ENCODE measurements around the gene ATP6V1D.
"Not testable (repeated sequence)": the region's sequence is repeated elsewhere in the genome, so short reads cannot be mapped to it uniquely, and the experiment has no call there.

Gene ATP6V1D

DNA sequence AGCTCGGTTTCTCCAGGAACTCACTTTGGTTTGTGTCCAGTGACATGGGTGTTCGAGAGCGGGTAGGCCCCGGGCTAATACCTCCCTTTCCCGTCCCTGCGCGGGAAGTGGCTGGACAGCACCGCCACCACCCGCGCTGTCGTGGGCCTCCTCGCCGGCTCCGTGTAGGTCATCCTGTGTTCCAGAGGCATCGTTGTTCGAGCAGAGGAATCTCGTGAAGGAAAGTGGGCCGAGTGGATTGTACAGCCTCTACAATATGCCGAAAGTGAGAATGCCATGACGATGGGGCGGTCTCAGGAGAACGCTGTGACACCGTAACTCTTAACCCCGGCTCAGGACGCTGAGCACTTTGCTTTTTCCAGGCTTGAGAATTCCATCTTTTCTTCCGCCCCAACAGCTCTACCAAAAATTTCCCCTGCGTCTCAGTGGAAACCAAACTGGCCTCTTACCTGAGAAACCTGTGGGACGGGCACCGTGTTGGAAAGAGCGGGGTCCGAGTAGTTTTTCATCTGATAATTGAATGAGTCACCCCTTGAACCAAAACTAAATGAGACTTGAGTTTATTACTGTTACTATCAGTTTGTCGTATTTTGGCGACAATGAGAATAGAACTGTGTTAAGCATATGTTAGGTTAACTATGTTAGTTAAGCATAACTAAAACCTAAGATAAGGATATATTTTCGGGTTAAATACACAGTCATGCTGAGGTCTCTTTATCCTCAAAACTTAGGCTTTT, 1.0 kb upstream of the ATP6V1D start:
- peak overlapping the region; percentile 96 for H3K4me3 ChIP-seq (ENCODE audit: low read depth, low read length)
- H3K9ac ChIP-seq (ENCODE audit: low read depth, low read length) = peak overlapping the region; percentile 99
- no peaks in the 10 kb centered on the region for H3K9me3 ChIP-seq (ENCODE audit: control insufficient read depth, insufficient read depth, low read length)
- H3K27me3 ChIP-seq (ENCODE audit: control insufficient read depth, insufficient read depth, low read length) = no peaks in the 10 kb centered on the region
- peaks cover 3% of the 10 kb centered on the region for H3K4me1 ChIP-seq (ENCODE audit: control insufficient read depth, insufficient read depth, low read length)
- peaks cover 10% of the 10 kb centered on the region for H3K36me3 ChIP-seq (ENCODE audit: control insufficient read depth, insufficient read depth, low read length)

- Histone ChIP-seq H3K27me3 (ENCODE audit: control insufficient read depth, insufficient read depth, low read length) (no peaks in the 10 kb centered on the region), H3K36me3 (ENCODE audit: control insufficient read depth, insufficient read depth, low read length) (no peaks in the 10 kb centered on the region), H3K9me3 (ENCODE audit: control insufficient read depth, insufficient read depth, low read length) (no peaks in the 10 kb centered on the region), H3K9ac (ENCODE audit: low read depth, low read length) (peak overlapping the region; percentile 68), H3K4me1 (ENCODE audit: control insufficient read depth, insufficient read depth, low read length) (peaks cover 3% of the 10 kb centered on the region), H3K4me3 (ENCODE audit: low read depth, low read length) (peak overlapping the region; percentile 92)
These were observed 455 bp downstream of the ATP6V1D start for GRCh38 chr14:67358924-67359774.

DNA sequence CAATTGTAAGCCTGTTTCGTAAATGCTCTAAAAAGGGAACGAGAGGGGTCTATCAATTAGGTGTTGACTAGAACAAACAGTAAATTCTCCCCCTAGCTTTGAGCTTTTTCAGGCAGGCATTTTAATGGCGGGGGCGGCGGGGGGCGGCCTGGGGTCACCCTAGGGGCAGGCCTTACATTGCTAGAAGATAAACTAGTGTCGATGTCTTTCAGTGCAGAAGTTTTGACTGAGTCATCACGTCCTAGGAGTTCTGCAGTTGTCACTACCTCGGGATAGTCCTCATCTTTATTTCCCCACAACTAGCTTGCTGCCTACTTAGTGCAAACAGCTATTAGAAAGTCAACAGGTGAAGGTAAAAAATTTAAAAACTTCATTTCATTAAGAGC, 1.6 kb downstream of the ATP6V1D start:
- peaks cover 3% of the 10 kb centered on the region for H3K4me1 ChIP-seq (ENCODE audit: control insufficient read depth, insufficient read depth, low read length)
- no peak overlapping the region for H3K9ac ChIP-seq (ENCODE audit: low read depth, low read length)
- no peaks in the 10 kb centered on the region for H3K9me3 ChIP-seq (ENCODE audit: control insufficient read depth, insufficient read depth, low read length)
- no peaks in the 10 kb centered on the region for H3K27me3 ChIP-seq (ENCODE audit: control insufficient read depth, insufficient read depth, low read length)
- peak overlapping the region; percentile 92 for H3K4me3 ChIP-seq (ENCODE audit: low read depth, low read length)
- H3K36me3 ChIP-seq (ENCODE audit: control insufficient read depth, insufficient read depth, low read length) = no peaks in the 10 kb centered on the region

GRCh38 chr14:67357186-67357968, 2.2 kb downstream of the ATP6V1D start:
- no peak overlapping the region for H3K9ac ChIP-seq (ENCODE audit: low read depth, low read length)
- no peaks in the 10 kb centered on the region for H3K36me3 ChIP-seq (ENCODE audit: control insufficient read depth, insufficient read depth, low read length)
- no peak overlapping the region for H3K4me3 ChIP-seq (ENCODE audit: low read depth, low read length)
- H3K27me3 ChIP-seq (ENCODE audit: control insufficient read depth, insufficient read depth, low read length) = no peaks in the 10 kb centered on the region
- H3K4me1 ChIP-seq (ENCODE audit: control insufficient read depth, insufficient read depth, low read length) = peaks cover 3% of the 10 kb centered on the region
- no peaks in the 10 kb centered on the region for H3K9me3 ChIP-seq (ENCODE audit: control insufficient read depth, insufficient read depth, low read length)

DNA sequence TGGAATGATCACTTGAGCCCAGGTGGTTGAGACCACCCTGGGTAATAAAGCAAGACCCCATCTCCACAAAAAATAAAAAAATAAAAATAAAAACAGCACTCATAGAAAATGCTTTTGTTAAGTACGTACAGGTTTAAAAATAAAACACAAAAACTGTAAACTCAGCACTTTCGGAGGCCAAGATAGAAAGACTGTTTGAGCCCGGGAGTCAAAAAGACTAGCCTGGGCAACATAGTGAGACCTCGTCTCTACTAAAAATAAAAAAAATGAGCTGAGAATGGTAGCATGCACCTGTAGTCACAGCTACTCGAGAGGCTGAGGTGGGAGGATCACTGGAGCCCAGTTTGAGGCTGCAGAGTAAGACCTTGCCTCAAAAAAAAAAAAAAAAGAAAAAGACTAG, 7.5 kb downstream of the ATP6V1D start:
- H3K9me3 ChIP-seq (ENCODE audit: control insufficient read depth, insufficient read depth, low read length) = no peaks in the 10 kb centered on the region
- H3K9ac ChIP-seq (ENCODE audit: low read depth, low read length) = no peak overlapping the region
- no peaks in the 10 kb centered on the region for H3K27me3 ChIP-seq (ENCODE audit: control insufficient read depth, insufficient read depth, low read length)
- no peaks in the 10 kb centered on the region for H3K4me1 ChIP-seq (ENCODE audit: control insufficient read depth, insufficient read depth, low read length)
- no peak overlapping the region for H3K4me3 ChIP-seq (ENCODE audit: low read depth, low read length)
- H3K36me3 ChIP-seq (ENCODE audit: control insufficient read depth, insufficient read depth, low read length) = peaks cover 6% of the 10 kb centered on the region

- Histone ChIP-seq H3K36me3 (ENCODE audit: control insufficient read depth, insufficient read depth, low read length) (peaks cover 13% of the 10 kb centered on the region), H3K4me3 (ENCODE audit: low read depth, low read length) (no peak overlapping the region), H3K4me1 (ENCODE audit: control insufficient read depth, insufficient read depth, low read length) (no peaks in the 10 kb centered on the region), H3K9me3 (ENCODE audit: control insufficient read depth, insufficient read depth, low read length) (no peaks in the 10 kb centered on the region), H3K9ac (ENCODE audit: low read depth, low read length) (no peak overlapping the region), H3K27me3 (ENCODE audit: control insufficient read depth, insufficient read depth, low read length) (no peaks in the 10 kb centered on the region)
These were observed 14.0 kb downstream of the ATP6V1D start for GRCh38 chr14:67345583-67345982.

- Histone ChIP-seq H3K9ac (ENCODE audit: low read depth, low read length) (no peak overlapping the region), H3K4me1 (ENCODE audit: control insufficient read depth, insufficient read depth, low read length) (no peaks in the 10 kb centered on the region), H3K4me3 (ENCODE audit: low read depth, low read length) (no peak overlapping the region), H3K9me3 (ENCODE audit: control insufficient read depth, insufficient read depth, low read length) (no peaks in the 10 kb centered on the region), H3K36me3 (ENCODE audit: control insufficient read depth, insufficient read depth, low read length) (peaks cover 16% of the 10 kb centered on the region), H3K27me3 (ENCODE audit: control insufficient read depth, insufficient read depth, low read length) (no peaks in the 10 kb centered on the region)
These were observed 15.9 kb downstream of the ATP6V1D start for GRCh38 chr14:67343601-67344230.

DNA sequence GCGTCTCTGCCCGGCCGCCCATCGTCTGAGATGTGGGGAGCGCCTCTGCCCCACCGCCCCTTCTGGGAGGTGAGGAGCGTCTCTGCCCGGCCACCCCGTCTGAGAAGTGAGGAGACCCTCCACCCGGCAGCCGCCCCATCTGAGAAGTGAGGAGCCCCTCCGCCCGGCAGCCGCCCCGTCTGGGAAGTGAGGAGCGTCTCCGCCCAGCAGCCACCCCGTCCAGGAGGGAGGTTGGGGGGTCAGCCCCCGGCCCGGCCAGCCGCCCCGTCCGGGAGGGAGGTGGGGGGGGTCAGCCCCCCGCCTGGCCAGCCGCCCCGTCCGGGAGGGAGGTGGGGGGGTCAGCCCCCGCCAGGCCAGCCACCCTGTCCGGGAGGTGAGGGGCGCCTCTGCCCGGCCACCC, 18.4 kb downstream of the ATP6V1D start:
- peaks cover 18% of the 10 kb centered on the region for H3K36me3 ChIP-seq (ENCODE audit: control insufficient read depth, insufficient read depth, low read length)
- H3K9me3 ChIP-seq (ENCODE audit: control insufficient read depth, insufficient read depth, low read length); H3K9ac ChIP-seq (ENCODE audit: low read depth, low read length); H3K27me3 ChIP-seq (ENCODE audit: control insufficient read depth, insufficient read depth, low read length); H3K4me3 ChIP-seq (ENCODE audit: low read depth, low read length); H3K4me1 ChIP-seq (ENCODE audit: control insufficient read depth, insufficient read depth, low read length): not testable (repeated sequence)

- Histone ChIP-seq H3K9ac (ENCODE audit: low read depth, low read length) (no peak overlapping the region), H3K36me3 (ENCODE audit: control insufficient read depth, insufficient read depth, low read length) (peaks cover 23% of the 10 kb centered on the region), H3K4me1 (ENCODE audit: control insufficient read depth, insufficient read depth, low read length) (no peaks in the 10 kb centered on the region), H3K27me3 (ENCODE audit: control insufficient read depth, insufficient read depth, low read length) (no peaks in the 10 kb centered on the region), H3K9me3 (ENCODE audit: control insufficient read depth, insufficient read depth, low read length) (no peaks in the 10 kb centered on the region), H3K4me3 (ENCODE audit: low read depth, low read length) (no peak overlapping the region)
These were observed 23.8 kb downstream of the ATP6V1D start for GRCh38 chr14:67335781-67336180.

DNA sequence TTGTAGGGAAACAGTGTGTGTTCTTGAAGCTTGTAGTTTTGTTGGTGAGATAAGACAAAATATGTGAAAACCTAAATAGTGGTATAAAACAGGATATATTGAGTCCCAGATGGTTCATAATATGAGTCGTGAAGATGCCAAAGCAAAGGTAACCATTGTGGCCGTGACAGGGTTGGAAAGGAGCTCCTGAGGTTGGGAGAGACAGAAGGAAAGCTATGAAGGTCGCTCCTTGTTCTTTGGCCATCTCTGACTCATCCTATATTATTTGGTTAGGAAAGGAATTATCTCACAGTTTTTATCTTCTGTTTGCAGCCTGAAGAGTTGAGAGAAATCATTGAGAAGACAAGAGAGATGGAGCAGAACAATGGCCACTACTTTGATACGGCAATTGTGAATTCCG, 27.1 kb downstream of the ATP6V1D start:
- Histone ChIP-seq H3K27me3 (ENCODE audit: control insufficient read depth, insufficient read depth, low read length) (no peaks in the 10 kb centered on the region), H3K9me3 (ENCODE audit: control insufficient read depth, insufficient read depth, low read length) (no peaks in the 10 kb centered on the region), H3K4me3 (ENCODE audit: low read depth, low read length) (no peak overlapping the region), H3K9ac (ENCODE audit: low read depth, low read length) (no peak overlapping the region), H3K36me3 (ENCODE audit: control insufficient read depth, insufficient read depth, low read length) (peaks cover 11% of the 10 kb centered on the region), H3K4me1 (ENCODE audit: control insufficient read depth, insufficient read depth, low read length) (no peaks in the 10 kb centered on the region)

DNA sequence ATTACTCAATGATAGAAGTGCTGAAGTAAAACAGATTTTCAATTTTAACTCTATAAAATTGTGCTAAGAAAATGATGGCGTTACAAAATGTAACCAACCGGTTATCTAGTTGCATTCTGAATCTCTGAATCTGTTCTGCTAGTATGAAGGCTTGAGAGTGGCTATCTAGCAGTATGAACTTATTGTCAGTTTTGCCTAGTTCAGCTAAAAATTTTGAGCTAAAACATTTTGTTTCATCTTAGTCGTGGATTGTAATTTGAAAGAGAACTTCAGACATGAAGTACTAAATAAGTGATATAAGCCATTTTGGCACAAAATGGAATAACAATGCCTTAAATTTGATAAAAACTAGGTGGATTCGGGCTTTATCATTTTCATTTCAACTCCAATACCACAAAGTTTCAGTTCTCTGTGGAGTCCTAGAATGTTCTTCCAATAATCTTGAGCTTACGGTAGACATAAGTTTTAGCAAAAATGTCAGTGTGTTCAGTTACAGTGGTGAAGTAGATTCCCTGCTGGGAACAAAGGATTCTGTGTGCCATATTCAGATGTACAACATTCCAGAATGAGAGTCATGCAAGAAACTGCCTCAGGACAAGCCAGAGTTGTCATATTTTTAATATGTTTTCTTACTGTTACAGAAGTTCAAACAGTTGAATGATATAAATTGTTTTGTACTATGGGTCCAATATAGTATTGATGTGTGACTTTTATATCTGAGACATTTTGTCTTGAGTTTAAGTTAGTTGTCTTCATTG, 28.1 kb downstream of the ATP6V1D start:
- Histone ChIP-seq H3K9ac (ENCODE audit: low read depth, low read length) (no peak overlapping the region), H3K4me1 (ENCODE audit: control insufficient read depth, insufficient read depth, low read length) (no peaks in the 10 kb centered on the region), H3K9me3 (ENCODE audit: control insufficient read depth, insufficient read depth, low read length) (no peaks in the 10 kb centered on the region), H3K4me3 (ENCODE audit: low read depth, low read length) (no peak overlapping the region), H3K36me3 (ENCODE audit: control insufficient read depth, insufficient read depth, low read length) (peaks cover 11% of the 10 kb centered on the region), H3K27me3 (ENCODE audit: control insufficient read depth, insufficient read depth, low read length) (no peaks in the 10 kb centered on the region)
